Measurements from ENCODE around the gene CDC73.

DNA sequence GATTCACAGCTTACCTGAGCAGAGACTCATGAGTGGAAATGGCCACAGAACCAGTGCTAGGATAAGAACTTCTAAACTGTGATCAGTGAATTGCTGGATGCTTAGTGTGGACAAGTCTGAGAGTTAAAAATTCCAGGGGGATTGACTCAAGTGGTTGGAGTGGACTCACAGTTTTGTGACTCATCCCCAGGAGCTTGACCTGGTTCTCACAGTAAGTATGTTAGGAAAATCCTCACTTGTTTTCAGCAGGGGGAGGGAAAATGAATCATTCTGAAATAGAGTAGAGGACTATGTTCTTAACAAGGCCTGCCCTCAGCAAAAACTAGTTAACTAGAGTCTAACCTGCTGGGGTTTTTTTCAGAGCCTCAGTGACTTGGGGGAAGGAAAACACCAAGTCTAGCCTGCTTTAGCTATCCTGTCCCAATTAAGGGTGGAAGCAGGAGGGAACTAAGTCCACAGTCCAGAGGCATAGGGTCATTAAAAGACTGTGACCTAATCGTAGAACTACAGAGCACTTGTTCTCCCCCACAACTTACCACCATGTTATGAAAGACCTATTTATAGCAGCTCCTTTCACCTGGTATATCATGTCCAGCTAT lies 6.1 kb upstream of the CDC73 start:
- TF ChIP-seq, protein P1, sequence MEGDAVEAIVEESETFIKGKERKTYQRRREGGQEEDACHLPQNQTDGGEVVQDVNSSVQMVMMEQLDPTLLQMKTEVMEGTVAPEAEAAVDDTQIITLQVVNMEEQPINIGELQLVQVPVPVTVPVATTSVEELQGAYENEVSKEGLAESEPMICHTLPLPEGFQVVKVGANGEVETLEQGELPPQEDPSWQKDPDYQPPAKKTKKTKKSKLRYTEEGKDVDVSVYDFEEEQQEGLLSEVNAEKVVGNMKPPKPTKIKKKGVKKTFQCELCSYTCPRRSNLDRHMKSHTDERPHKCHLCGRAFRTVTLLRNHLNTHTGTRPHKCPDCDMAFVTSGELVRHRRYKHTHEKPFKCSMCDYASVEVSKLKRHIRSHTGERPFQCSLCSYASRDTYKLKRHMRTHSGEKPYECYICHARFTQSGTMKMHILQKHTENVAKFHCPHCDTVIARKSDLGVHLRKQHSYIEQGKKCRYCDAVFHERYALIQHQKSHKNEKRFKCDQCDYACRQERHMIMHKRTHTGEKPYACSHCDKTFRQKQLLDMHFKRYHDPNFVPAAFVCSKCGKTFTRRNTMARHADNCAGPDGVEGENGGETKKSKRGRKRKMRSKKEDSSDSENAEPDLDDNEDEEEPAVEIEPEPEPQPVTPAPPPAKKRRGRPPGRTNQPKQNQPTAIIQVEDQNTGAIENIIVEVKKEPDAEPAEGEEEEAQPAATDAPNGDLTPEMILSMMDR (IDR thresholded peaks at IDR 0.05; ENCODE audit: insufficient read depth, low read length, poor library complexity, severe bottlenecking) = no peak
- no peak for TF ChIP-seq EZH2phosphoT487 (conservative IDR thresholded peaks at IDR 0.05; ENCODE audit: low read length)

Data from SU-DHL-6 (cell line).